Endodermal cell (in vitro differentiated cells): Measurements from ENCODE around the gene ANKRD6. TPM values are rescaled to one million over a fixed set of nuclear protein-coding genes. Genes with fewer than 3 reads are reported as not detected.

ENCODE experiments used
- DNase-seq: peaks from one replicate; pipeline ENCODE4 v3.0.0-alpha.2; 2017
- H3K27ac ChIP-seq: 2 replicates; pipeline ENCODE4 v1.5.1; 2013; ENCODE audit warnings: mild to moderate bottlenecking, low read depth, low read length, moderate library complexity
- H3K27me3 ChIP-seq: 2 replicates; pipeline ENCODE4 v1.6.1; 2013; ENCODE audit warnings: mild to moderate bottlenecking, low read length, moderate library complexity; ENCODE audit not compliant: insufficient read depth, control insufficient read depth, poor library complexity, severe bottlenecking
- H3K36me3 ChIP-seq: 2 replicates; pipeline ENCODE4 v1.7.0; 2013; ENCODE audit warnings: mild to moderate bottlenecking, low read length, moderate library complexity; ENCODE audit not compliant: control insufficient read depth, insufficient read depth
- H3K4me1 ChIP-seq: one replicate; pipeline ENCODE4 v1.7.0; 2013; ENCODE audit warnings: low read length; ENCODE audit not compliant: control insufficient read depth, insufficient read depth
- H3K4me3 ChIP-seq: 2 replicates; pipeline ENCODE4 v1.5.1; 2013; ENCODE audit warnings: mild to moderate bottlenecking, low read length, moderate library complexity
- H3K9ac ChIP-seq: 2 replicates; pipeline ENCODE4 v1.6.1; 2013; ENCODE audit warnings: mild to moderate bottlenecking, low read length, moderate library complexity; ENCODE audit not compliant: poor library complexity, severe bottlenecking; ENCODE audit errors: extremely low read depth
- H3K9me3 ChIP-seq: 2 replicates; pipeline ENCODE4 v1.6.1; 2013; ENCODE audit warnings: mild to moderate bottlenecking, low read length, moderate library complexity; ENCODE audit not compliant: control insufficient read depth
- H3K27ac Mint-ChIP-seq: 2 replicates; pipeline ENCODE4 v1.8.0; 2020; ENCODE audit warnings: mixed read lengths
- H3K27me3 Mint-ChIP-seq: 2 replicates; pipeline ENCODE4 v1.8.0; 2021; ENCODE audit warnings: mild to moderate bottlenecking, mixed read lengths; ENCODE audit not compliant: insufficient read depth
- H3K36me3 Mint-ChIP-seq: 2 replicates; pipeline ENCODE4 v1.8.0; 2020; ENCODE audit warnings: low read depth, mixed read lengths
- H3K4me1 Mint-ChIP-seq: 2 replicates; pipeline ENCODE4 v1.8.0; 2020; ENCODE audit warnings: mixed read lengths
- H3K4me3 Mint-ChIP-seq: 2 replicates; pipeline ENCODE4 v1.8.0; 2020; ENCODE audit warnings: mild to moderate bottlenecking, moderate library complexity, mixed read lengths
- H3K9me3 Mint-ChIP-seq: 2 replicates; pipeline ENCODE4 v1.8.0; 2020; ENCODE audit warnings: mild to moderate bottlenecking, mixed read lengths
- WGBS, 2 experiments: methylation state at CpG; one replicate each; pipeline versions ENCODE4 v1.1.5 to v1.1.7; 2013; ENCODE audit warnings: missing lambda C conversion rate in 2 of 2, mixed read lengths in 1 of 2; ENCODE audit not compliant: insufficient coverage in 1 of 2, insufficient read length in 1 of 2; 5-methylcytosine and 5-hydroxymethylcytosine counted together
- total RNA-seq, 2 donors: library from RNA; stranded (reverse); fragmentation: NEBNext Ultra II Directional in 1 of 2; extraction: Animal tissue kit (Norgen Biotek cat#: 25700) in 1 of 2; gene quantifications; 2 replicates in 1 of 2; 3 replicates in 1 of 2; pipeline ENCODE4 v1.2.1, GENCODE V29; 2021
- TF ChIP-seq, protein P1 (sequence below): fragments of 200-600 bp; sonication (generic); conservative IDR thresholded peaks from 2 replicates; pipeline ENCODE4 v1.5.0; 2021; ENCODE audit warnings: antibody characterized with exemption, mild to moderate bottlenecking

ANKRD6 gene
- total RNA-seq, 2 donors from 2014 or later = 88.7 to 110 TPM

GRCh38 chr6:89398762-89399525 is 34.0 kb upstream of the ANKRD6 start:
- DNase-seq = no peak
- no peaks in the 10 kb centered on the region for H3K9me3 ChIP-seq
- Mint-ChIP-seq H3K4me1 (peaks cover 9% of the 10 kb centered on the region), H3K27ac (no peak overlapping the region), H3K4me3 (no peak overlapping the region), H3K9me3 (peaks cover 5% of the 10 kb centered on the region), H3K27me3 (peaks cover 46% of the 10 kb centered on the region), H3K36me3 (no peaks in the 10 kb centered on the region)
- no peaks in the 10 kb centered on the region for H3K36me3 ChIP-seq
- H3K27ac ChIP-seq = no peak overlapping the region
- WGBS, 2 experiments = 92 to 95% methylated on average over 3 to 7 of the region's 7 CpGs
- TF ChIP-seq, protein P1, sequence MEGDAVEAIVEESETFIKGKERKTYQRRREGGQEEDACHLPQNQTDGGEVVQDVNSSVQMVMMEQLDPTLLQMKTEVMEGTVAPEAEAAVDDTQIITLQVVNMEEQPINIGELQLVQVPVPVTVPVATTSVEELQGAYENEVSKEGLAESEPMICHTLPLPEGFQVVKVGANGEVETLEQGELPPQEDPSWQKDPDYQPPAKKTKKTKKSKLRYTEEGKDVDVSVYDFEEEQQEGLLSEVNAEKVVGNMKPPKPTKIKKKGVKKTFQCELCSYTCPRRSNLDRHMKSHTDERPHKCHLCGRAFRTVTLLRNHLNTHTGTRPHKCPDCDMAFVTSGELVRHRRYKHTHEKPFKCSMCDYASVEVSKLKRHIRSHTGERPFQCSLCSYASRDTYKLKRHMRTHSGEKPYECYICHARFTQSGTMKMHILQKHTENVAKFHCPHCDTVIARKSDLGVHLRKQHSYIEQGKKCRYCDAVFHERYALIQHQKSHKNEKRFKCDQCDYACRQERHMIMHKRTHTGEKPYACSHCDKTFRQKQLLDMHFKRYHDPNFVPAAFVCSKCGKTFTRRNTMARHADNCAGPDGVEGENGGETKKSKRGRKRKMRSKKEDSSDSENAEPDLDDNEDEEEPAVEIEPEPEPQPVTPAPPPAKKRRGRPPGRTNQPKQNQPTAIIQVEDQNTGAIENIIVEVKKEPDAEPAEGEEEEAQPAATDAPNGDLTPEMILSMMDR = no peak
- no peak overlapping the region for H3K9ac ChIP-seq
- H3K4me3 ChIP-seq = no peak overlapping the region
- H3K4me1 ChIP-seq = peaks cover 8% of the 10 kb centered on the region
- H3K27me3 ChIP-seq = peaks cover 44% of the 10 kb centered on the region

GRCh38 chr6:89400050-89400449 is 32.9 kb upstream of the ANKRD6 start:
- Mint-ChIP-seq H3K4me1 (peaks cover 16% of the 10 kb centered on the region), H3K36me3 (no peaks in the 10 kb centered on the region), H3K9me3 (peaks cover 5% of the 10 kb centered on the region), H3K4me3 (no peak overlapping the region), H3K27ac (no peak overlapping the region), H3K27me3 (peaks cover 57% of the 10 kb centered on the region)
- Histone ChIP-seq H3K4me1 (peaks cover 8% of the 10 kb centered on the region), H3K27ac (no peak overlapping the region), H3K27me3 (peaks cover 49% of the 10 kb centered on the region), H3K9ac (no peak overlapping the region), H3K36me3 (no peaks in the 10 kb centered on the region), H3K4me3 (no peak overlapping the region), H3K9me3 (no peaks in the 10 kb centered on the region)
- DNase-seq = no peak
- 91 to 100% methylated on average over 3 of the region's 3 CpGs for WGBS, 2 experiments
- TF ChIP-seq, protein P1 = no peak

DNA sequence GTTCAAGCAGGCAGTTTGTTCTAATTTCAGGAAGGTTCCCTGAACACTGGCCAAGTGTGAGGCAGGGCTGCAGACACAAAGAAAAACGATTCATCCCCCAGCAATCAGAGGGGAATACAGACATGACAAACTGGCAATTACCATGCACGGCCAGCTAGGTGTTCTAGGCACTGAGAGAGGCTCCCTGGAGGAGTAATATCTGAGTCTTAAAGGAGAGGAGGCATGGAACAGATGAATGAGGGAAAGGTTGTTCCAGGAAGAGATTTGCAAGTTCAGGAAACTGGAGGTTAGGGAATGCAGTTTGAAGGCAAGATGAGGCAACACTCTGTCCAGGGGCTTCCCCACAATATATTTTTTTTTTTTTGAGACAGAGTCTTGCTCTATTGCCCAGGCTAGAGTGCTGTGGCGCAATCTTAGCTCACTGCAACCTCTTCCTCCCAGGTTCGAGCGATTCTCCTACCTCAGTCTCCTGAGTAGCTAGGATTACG is 32.0 kb upstream of the ANKRD6 start:
- WGBS, 2 experiments = 90 to 91% methylated on average over 6 of the region's 6 CpGs

More for the DNA sequence above, 32.0 kb upstream of the ANKRD6 start:
- H3K4me3 Mint-ChIP-seq = no peak overlapping the region
- Histone ChIP-seq H3K36me3 (no peaks in the 10 kb centered on the region), H3K4me1 (peaks cover 8% of the 10 kb centered on the region), H3K9me3 (no peaks in the 10 kb centered on the region), H3K27ac (no peak overlapping the region), H3K9ac (no peak overlapping the region), H3K27me3 (peaks cover 58% of the 10 kb centered on the region), H3K4me3 (no peak overlapping the region)
- H3K4me1 Mint-ChIP-seq = peaks cover 21% of the 10 kb centered on the region
- DNase-seq = no peak
- no peaks in the 10 kb centered on the region for H3K36me3 Mint-ChIP-seq
- no peak overlapping the region for H3K27ac Mint-ChIP-seq
- TF ChIP-seq, protein P1 = no peak
- peaks cover 5% of the 10 kb centered on the region for H3K9me3 Mint-ChIP-seq
- peaks cover 63% of the 10 kb centered on the region for H3K27me3 Mint-ChIP-seq
